DND-41 (cell line): ENCODE measurements around the gene FAM151A.

ENCODE experiments used
- EZH2 ChIP-seq: IDR thresholded peaks from 3 replicates; pipeline ENCODE4 v1.6.1; 2012; ENCODE audit warnings: borderline replicate concordance, low read depth, mild to moderate bottlenecking, moderate library complexity, low read length, inconsistent platforms; ENCODE audit not compliant: severe bottlenecking
- TF ChIP-seq, protein P1 (sequence below): IDR thresholded peaks from 2 replicates; pipeline ENCODE4 v1.5.1; 2012; ENCODE audit warnings: borderline replicate concordance, low read length, moderate library complexity, mild to moderate bottlenecking; ENCODE audit not compliant: poor library complexity, severe bottlenecking; ENCODE audit errors: extremely low read depth

DNA sequence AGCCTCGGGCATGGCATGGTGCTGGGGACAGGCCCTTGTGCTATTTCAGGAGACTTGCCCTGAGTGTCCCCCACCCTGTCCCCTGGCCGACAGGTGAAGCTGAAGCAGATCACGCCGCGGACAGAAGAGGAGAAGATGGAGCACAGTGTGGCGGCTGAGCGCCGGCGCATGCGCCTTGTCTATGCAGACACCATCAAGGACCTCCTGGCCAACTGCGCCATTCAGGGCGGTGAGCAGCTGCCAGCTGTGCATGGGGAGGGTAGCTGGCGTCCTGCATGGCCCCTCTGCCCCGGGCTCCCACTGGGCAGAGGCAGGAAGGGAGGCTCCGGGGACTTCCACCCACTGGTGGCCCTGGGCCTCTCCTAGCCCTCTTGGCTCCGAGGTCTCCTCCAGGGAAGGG, 28.9 kb downstream of the FAM151A start:
- TF ChIP-seq, protein P1, sequence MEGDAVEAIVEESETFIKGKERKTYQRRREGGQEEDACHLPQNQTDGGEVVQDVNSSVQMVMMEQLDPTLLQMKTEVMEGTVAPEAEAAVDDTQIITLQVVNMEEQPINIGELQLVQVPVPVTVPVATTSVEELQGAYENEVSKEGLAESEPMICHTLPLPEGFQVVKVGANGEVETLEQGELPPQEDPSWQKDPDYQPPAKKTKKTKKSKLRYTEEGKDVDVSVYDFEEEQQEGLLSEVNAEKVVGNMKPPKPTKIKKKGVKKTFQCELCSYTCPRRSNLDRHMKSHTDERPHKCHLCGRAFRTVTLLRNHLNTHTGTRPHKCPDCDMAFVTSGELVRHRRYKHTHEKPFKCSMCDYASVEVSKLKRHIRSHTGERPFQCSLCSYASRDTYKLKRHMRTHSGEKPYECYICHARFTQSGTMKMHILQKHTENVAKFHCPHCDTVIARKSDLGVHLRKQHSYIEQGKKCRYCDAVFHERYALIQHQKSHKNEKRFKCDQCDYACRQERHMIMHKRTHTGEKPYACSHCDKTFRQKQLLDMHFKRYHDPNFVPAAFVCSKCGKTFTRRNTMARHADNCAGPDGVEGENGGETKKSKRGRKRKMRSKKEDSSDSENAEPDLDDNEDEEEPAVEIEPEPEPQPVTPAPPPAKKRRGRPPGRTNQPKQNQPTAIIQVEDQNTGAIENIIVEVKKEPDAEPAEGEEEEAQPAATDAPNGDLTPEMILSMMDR: no peak
- no peak for TF ChIP-seq EZH2
